GM19240 (cell line): ENCODE data around the gene ZNRF1.
"Not testable (repeated sequence)": the region's sequence is repeated elsewhere in the genome, so short reads cannot be mapped to it uniquely, and the experiment has no call there.

Experiments
- DNase-seq: peaks from one replicate; pipeline ENCODE4 v3.0.0; 2011; ENCODE audit warnings: low spot score; ENCODE audit not compliant: insufficient read length

ZNRF1 gene

DNA sequence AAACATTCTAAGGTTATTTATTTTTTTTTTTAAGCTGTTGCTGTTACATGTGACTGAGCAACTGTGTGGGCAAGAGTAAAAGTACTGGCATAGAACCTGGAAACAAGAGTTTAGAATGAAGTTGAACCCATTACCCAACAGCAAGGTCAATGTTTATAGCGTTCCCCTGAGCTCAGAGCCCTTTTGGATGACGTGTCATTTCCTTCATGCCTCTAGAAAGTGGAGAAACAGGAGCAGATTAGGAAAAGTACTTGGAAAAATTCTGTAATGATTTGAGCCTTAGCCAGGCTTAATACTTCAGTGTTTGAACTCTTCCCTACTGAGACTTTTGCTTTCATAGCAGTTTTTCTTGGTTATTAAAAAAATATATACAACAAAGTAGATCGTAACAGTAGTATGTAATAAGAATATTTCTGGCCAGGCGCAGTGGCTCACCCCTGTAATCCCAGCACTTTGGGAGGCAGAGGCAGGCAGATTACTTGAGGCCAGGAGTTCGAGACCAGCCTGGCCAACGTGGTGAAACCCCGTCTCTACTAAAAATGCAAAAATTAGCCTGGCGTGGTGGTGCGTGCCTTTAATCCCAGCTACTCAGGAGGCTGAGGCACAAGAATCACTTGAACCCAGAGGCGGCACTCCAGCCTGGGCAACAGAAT, 27.5 kb downstream of the ZNRF1 start:
- DNase-seq = not testable (repeated sequence)

DNA sequence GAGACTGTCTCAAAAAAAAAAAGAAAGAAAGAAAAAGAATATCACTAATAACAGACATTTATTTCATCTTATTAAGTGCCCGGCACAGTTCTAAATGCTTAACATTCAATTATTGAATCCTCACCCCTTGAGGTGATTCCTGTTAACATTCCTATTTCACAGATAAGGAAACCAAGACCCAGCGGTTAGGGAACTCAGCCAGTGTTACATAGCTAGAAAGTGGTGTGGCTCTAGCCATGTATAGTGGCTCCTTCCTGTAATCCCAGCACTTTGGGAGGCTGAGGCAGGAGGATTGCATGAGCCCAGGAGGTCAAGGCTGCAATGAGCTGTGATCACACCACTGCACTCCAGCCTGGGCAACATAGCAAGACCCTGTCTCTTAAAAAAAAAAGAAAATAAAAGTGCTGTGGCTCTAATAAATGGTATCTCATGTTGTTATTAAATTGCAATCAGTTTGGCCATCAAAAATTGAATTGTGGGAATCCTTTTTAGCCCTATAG, 28.1 kb downstream of the ZNRF1 start:
- no peak for DNase-seq

DNA sequence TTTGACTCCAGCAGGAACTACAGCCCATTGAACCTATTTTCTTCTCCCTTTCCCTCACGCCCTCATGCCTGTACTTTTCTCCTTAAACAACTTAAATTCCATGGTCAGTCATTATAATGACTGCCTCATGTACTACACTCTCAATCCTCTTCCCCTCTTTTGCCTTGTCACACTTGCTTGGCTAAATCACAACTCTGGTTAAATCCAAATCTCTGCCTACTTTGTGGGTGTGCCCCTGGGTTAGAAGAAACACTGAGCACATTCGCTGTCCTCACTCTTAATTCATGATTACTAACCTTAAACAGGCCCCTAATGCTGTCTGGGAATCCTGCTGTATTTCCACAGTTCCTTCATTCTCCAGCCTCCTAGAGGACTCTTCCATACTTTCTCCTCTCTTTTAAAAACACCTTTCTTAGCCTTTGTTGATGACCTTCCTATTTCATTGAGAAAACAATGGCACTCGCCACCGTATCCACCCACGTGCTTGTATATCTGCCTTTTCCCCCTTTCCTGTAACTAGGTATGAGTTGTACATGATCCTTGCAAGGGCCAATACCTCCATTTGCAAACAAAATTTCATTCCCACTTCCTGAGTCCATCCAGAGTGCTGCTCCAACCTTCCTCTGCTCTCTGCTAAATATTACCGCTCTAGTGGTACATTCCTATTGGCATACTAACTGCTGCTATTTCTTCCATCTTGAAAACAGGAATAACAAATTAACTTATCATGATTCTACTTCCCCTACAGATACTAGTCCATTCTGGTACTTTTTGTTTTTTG, 28.9 kb downstream of the ZNRF1 start:
- DNase-seq = no peak

DNA sequence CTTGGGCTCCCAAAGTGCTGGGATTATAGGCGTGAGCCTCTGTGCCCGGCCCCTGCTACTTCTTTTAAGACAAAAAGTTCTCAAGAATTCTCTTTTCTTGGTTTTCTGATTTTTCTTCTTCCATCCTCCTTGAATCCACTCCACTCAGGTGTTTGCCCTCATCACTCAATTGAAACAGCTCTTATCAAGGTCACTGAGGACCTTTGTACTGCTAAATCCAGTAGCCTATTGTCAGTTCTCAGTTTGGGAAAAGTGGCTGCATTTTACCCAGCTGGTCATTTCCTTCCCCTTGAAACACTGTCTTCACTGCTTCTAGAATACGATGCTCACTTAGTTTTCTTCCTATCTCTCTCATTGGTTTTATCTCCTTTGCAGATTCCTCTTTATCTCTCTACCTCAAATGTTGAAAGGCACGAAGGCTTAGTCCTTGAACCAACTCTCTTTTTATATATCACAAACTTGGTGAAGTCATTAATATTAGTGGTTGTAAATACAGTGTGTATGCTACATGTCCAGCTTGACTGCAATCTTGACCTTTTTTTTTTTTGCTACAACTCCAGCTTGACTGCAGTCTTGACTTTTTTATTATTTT, 29.8 kb downstream of the ZNRF1 start:
- DNase-seq = no peak

DNA sequence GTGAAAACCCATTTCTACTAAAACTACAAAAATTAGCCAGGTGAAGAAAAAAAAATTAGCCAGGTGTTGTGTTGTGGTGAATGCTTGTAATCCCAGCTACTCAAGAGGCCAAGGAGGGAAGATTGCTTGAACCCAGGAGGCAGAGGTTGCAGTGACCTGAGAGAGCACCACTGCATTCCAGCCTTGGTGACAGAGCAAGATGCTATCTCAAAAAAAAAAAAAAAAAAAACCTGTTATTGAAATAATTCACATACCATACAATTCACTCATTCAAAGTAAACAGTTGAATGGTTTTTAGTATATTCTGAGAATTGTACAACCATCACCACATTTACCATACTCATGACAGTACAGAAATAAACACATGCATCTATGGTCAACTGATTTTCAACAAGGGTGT, 31.0 kb downstream of the ZNRF1 start:
- no peak for DNase-seq

DNA sequence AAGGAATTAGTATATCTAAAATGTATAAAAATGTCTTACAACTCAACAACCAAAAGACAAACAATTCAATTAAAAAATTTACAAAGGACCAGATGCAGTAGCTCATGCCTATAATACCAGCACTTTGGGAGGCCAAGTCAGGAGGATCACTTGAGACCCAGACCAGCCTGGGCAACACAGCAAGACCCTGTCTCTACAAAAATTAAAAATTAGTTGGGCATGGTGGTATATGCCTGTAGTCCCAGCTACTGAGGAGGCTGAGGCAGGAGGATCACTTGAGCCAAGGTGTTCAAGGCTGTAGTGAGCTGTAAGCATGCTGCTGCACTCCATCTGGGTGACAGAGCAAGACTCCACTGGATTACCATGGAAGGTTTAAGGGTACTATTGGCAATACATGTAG, 33.8 kb downstream of the ZNRF1 start:
- DNase-seq = no peak

DNA sequence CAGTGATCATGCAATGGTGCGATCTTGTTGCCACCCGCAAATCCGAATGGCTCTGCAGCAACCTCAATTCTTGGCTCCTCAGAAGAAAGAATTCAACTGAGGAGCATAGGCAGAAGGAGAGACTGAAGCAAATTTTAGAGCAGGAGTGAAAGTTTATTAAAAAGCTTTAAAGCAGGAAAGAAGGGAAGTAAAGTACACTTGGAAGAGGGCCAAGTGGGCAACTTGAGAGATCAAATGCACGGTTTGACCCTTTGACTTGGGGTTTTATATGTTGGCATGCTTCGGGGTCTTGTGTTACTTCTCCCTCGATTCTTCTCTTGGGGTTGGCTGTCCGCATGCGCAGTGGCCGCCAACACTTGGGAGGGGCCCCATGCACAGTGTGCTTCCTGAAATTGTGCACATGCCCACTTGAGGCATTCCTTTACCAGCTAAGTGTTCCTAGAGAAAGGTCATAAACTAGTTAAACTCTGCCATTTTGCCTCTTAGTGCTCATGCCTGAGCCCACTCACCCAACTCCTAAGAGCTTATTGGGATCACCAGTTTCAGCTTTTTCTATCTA, 36.7 kb downstream of the ZNRF1 start:
- DNase-seq = no peak

DNA sequence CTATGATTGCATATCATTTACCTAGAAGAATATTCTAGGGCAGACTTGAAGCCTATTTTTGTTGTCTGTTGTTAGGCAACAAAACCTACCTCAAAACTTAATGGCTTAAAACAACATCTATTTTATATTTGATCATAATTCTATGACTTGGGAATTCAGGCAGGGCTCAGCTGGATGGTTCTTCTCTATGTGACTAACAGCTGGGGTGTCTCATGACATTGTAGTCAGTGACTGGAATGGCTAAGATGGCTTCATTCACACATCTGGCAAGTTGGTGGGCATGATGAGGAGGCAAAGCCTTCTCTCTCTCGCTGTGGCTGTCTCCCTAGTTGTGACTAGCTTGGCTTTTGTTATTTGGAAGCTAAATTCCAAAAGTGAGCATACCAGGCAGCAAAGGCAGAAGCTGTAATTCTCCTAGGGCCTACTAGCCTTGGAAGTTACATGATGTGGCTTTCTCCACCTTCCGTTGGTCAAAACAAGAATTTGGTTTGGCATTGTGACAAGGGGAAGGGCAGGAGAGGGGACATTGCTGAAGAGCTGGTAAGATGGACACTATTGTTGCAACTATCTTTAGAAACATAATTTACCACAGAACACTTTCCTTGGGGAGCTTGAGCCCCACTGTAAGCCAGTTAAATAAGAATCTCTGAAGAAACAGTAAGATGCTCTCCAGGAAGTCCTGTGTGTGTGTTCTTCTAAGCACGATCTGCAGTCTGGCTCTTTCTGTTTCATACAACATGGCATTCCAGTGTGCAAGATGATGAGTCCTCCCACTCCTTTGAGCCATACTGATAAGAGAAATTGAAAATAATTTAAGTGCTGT, 39.4 kb downstream of the ZNRF1 start:
- no peak for DNase-seq

DNA sequence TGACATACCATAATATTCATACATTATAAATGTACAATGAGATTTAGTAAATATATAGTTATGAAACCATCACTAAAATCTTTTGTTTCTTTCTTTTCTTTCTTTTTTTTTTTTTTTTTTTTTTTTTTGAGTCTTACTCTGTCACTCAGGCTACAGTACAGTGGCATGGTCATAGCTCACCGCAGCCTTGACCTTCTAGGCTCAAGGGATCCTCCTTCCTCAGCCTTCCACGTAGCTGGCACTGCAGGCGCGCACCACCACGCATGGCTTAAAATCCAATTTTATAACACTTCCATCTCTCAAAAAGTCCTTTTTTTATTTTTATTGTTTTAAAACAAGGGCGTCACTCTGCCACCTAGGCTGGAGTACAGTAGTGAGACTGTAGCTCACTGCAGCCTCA, 41.1 kb downstream of the ZNRF1 start:
- no peak for DNase-seq

DNA sequence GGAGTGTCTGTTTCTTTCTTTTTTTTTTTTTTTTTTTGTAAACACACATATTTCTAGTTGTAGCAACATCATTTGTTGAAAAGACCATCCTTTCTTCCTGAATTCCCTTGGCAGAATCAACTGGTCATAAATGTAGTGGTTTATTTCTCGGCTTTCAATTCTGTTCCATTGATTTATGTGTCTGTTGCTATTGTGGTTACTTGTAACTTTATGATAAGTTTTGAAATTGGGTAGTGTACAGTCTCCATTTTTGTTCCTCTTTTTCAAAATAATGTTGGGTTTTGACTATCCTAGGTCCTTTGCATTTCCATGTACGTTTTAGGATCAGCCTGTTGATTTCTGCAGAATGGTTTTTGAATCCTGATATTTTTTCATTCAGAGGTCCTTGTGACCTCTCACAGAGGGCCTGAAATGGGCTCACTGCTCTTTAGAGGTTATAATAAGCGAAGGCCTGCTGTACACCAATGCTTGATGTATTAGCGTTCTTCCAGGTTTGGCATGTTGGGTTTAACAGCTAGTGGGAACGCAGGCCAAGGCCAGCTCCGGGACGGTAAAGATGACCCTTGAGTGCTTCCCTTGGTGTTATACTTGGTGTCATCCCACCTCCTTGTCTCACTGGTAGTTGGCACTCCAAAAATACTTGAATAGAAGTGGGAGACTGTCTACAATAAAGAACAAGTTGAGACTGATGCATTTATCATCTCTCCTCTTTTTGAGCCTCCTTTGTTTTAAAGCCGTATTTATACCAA, 43.8 kb downstream of the ZNRF1 start:
- DNase-seq = no peak

DNA sequence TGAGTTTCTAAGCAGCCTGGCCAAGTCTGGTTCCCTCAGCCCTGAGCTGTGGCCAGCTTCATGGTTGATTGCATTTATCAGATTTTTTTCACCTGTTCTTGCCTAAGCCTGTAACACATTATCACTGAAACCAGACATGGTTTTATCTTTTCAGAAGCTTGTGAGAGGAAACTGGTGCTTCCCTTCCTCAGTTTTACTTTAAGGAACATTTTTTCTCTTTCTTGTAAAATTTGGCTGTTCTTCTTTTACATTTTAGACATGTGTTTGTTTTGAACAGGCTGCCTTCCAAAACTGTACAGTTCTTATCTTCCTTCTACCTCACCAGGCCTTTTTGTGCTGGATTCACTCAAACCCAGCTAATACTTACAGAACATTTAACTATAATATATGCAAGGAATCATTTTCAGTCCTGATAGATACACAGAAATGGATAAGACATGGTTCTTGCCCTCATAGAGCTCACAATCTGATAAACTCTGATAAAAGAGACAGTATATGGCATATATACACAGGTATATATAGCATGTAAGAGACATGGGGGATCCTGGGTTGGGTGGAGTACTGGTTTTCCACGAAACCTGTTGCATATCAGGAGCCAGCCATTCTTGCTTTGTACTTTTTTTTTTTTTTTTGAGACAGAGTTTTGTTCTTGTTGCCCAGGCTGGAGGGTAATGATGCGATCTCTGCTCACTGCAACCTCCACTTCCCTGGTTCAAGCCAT, 44.5 kb downstream of the ZNRF1 start:
- DNase-seq = no peak

DNA sequence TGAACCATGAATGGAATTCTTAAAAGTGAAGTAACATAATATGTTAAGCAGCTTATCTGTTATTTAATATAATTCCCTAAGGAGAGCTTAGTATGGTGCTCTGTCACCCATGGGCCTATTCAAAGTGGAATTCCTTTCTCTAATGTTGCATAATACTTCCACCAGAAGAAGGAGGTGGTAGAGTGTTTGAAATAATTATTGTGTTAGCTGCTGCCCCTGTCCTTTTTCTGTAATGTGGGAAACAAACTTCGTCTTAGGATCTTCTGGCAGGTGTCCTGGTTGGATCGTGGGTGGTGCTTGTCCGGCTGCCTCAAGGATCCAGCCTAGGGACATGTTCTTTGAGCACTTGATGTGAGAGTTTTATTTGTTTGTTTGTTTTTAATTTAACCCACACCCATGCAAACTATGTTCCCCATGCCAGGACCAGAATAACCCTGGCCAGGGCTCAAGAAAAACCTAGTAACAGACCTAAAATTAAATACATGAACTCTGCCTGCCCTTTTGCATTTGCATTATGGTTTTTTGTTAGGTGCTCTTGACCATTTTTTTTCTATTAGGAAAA, 46.1 kb downstream of the ZNRF1 start:
- no peak for DNase-seq

DNA sequence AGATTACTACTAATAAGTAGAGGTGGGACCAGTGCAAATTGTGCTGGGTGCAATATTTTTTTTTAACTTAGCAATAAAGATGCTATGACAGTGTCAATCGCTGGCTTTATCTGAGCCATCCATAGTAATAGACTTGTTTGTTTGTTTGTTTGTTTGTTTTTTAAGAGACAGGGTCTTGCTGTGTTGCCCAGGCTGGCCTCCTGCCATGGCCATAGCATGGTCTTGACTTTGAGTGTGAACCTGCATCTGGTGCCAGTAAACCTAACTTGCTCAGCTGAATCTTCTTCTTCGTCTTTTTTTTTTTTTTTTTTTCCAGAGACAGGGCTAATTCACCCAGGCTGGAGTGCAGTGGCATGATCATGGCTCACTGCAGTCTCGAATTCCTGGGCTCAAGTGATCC, 46.6 kb downstream of the ZNRF1 start:
- DNase-seq = no peak

DNA sequence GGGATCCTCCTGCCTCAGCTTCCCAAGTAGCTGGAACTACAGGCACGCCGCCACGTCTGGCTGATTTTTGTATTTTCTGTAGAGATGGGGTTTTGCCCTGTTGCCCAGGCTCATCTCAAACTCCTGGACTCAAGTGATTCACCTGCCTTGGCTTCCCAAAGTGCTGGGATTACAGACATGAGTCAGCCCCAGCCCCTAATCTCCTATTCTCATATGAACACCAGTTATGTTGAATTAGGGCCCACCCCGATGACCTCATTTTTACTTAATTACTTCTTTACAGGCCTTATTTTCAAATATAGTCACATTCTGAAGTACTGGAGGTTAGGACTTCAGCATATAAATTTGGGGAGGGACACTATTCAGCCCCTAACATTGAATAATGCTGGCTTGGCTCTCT, 49.2 kb downstream of the ZNRF1 start:
- DNase-seq = no peak

DNA sequence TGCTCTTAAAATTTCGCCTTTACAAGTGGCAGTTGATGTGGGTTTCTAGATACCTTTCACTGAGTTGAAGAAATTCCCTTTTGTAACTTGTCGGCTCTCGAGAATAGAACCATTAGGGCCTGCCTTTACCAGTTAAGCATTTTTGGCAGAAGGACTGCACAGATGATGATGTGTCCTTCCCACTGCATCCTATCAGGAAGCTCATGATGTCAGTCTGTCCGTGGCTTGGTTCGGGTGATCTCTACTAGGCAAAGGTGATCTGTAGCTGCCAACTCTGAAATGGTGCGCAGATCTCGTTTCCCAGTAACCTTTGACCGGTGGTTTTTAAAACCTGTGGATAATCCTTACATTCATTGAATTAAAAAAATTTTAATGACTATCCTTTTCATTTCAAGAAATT, 49.7 kb downstream of the ZNRF1 start:
- no peak for DNase-seq

DNA sequence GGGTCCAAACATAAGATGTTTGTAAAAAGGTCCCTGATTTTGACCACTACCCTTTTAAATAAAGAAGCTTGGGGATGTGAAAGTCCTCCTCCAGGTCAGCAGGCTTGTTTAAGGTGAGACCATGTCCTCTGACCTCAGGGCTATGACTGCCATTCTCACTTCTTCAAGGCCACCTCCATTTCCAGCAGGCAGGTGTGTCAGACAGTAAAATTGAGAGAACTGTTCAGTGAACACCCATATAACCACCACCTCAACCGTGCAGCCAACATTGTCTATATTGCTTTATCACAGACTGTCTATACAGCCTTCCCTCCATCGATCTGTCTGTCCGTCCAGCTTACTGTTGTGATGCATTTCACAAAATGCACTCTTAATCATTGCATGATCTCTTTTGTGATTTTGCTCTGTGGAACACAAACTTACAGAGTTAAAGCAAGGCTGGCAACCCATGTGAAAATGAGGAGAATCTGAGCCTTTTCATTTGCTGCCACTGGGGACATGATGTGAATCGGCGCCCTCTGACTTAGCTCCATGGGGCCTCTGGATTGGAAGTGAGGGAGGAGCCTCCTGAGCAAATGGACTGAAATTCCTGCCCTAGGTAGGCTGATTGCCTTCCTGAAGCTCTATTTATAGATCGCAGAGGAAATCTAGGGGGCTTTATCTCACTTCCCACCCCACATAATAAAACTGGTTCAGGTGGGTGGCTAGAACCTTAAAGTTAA, 53.8 kb downstream of the ZNRF1 start:
- DNase-seq = no peak

DNA sequence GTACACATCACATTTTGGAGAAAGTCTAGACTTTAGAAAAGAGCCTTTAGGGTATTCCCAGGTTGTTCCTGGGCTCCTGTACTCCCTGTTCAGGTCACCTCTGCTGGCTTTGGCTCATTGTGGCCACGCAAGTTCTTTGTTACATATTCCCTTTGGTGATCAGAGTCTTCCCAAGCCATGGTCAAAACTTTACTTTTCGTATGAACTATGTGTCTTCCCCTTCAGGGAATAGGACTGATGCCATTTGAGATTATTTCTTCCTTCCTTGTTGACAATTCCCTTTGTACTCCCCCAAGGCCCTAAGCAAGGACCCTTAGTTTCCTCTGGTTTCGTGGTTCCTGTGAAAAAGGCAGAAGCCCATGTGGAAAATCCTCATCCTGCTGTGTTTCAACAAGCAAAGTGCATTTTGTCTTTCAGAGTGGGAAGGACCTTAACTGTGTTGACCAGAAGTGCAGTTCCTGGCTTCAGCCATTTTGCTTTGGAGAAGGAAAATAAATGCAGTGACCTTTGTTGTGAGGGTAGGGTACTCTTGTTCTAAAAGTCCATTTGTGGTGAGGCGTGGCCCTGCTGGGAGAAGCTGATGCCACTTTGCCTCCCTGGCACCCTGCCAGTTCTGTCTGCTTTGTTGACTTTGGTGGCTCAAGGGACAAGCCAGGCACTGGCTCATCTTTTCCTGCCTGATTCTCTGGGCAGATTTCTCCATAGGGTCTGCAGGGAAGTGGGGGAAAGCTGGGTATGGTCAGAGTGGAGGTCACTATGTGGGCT, 55.1 kb downstream of the ZNRF1 start:
- DNase-seq = no peak

DNA sequence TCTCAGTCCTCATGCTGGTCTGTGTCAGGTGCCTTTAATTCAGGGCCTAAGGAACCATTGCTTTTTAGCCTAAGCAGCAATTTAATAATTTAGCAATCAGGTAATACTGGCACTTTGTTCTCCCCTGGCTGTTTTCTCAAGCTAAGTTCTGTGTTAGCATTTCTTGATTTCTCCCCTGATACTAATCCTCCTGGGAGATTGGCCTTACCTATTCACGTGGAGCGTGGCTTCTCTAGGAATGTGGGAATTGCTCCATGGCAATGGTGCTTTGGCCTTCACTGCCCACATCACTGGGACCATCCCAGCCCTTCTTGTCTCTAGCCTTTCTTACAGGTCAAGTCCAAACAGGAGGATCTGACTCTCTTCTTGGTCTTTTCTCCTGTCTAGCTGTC, 55.7 kb downstream of the ZNRF1 start:
- DNase-seq = no peak
